Fibroblast of lung (primary cell): ENCODE data around the gene PWWP2B. TPM values are rescaled to one million over a fixed set of nuclear protein-coding genes. Genes with fewer than 3 reads are reported as not detected.

ENCODE experiments used
- DNase-seq, 2 donors: peaks; one replicate each; pipeline versions ENCODE4 v3.0.0 to v3.0.0-alpha.2; 2010; ENCODE audit warnings: low read depth in 2 of 2
- H2AFZ ChIP-seq: 2 replicates; pipeline ENCODE4 v1.5.1; 2012; ENCODE audit warnings: low read length, control low read depth, inconsistent platforms
- H3K27ac ChIP-seq: 2 replicates; pipeline ENCODE4 v1.5.1; 2011; ENCODE audit warnings: low read length, control low read depth; ENCODE audit not compliant: insufficient read depth
- H3K27me3 ChIP-seq: 2 replicates; pipeline ENCODE4 v1.5.1; 2011; ENCODE audit warnings: mild to moderate bottlenecking, low read length; ENCODE audit not compliant: control insufficient read depth, insufficient read depth
- H3K36me3 ChIP-seq: 2 replicates; pipeline ENCODE4 v1.5.1; 2011; ENCODE audit warnings: low read length; ENCODE audit not compliant: control insufficient read depth, insufficient read depth
- H3K4me1 ChIP-seq: 2 replicates; pipeline ENCODE4 v1.5.1; 2011; ENCODE audit warnings: low read length; ENCODE audit not compliant: control insufficient read depth, insufficient read depth; ENCODE audit errors: extremely low read depth
- H3K4me2 ChIP-seq: 2 replicates; pipeline ENCODE4 v1.5.1; 2011; ENCODE audit warnings: low read length, control low read depth; ENCODE audit not compliant: insufficient read depth; ENCODE audit errors: extremely low read depth
- H3K4me3 ChIP-seq, 4 experiments: fragments of 200-600 bp in 1 of 4; sonication (generic) in 1 of 4; replicated peaks in 1 of 4; 2 replicates each; pipeline ENCODE4 v1.5.1; 2011 to 2016; ENCODE audit warnings: low read length in 4 of 4, low read depth in 3 of 4, mild to moderate bottlenecking in 3 of 4, control low read depth in 2 of 4, inconsistent platforms in 1 of 4, mixed read lengths in 1 of 4; ENCODE audit not compliant: insufficient read depth in 1 of 4; ENCODE audit errors: control extremely low read depth in 1 of 4
- H3K79me2 ChIP-seq: 2 replicates; pipeline ENCODE4 v1.5.1; 2012; ENCODE audit warnings: mild to moderate bottlenecking, low read length, inconsistent platforms; ENCODE audit not compliant: control insufficient read depth, insufficient read depth
- H3K9ac ChIP-seq: 2 replicates; pipeline ENCODE4 v1.5.1; 2011; ENCODE audit warnings: mild to moderate bottlenecking, low read length, control low read depth; ENCODE audit not compliant: insufficient read depth
- H3K9me3 ChIP-seq: 2 replicates; pipeline ENCODE4 v1.5.1; 2012; ENCODE audit warnings: low read depth, low read length; ENCODE audit not compliant: control insufficient read depth, insufficient read depth
- H4K20me1 ChIP-seq: 2 replicates; pipeline ENCODE4 v1.5.1; 2011; ENCODE audit warnings: low read length; ENCODE audit not compliant: control insufficient read depth, insufficient read depth; ENCODE audit errors: extremely low read depth
- CTCF ChIP-seq, 2 donors: IDR thresholded peaks in 1 of 2; conservative IDR thresholded peaks in 1 of 2; 1 replicate in 1 of 2; 2 replicates in 1 of 2; pipeline ENCODE4 v1.5.1; 2011 to 2012; ENCODE audit warnings: low read length in 2 of 2, control low read depth in 1 of 2, inconsistent platforms in 1 of 2, low read depth in 1 of 2, mild to moderate bottlenecking in 1 of 2
- EZH2 ChIP-seq: IDR thresholded peaks from 2 replicates; pipeline ENCODE4 v1.5.1; 2012; ENCODE audit warnings: low read length, control low read depth, mild to moderate bottlenecking; ENCODE audit errors: missing control alignments
- polyA plus RNA-seq, 2 donors: library from polyadenylated mRNA; depleted of rRNA in 1 of 2; stranded (reverse) in 1 of 2; unstranded in 1 of 2; fragments of >200 nt; gene quantifications; 2 replicates each; pipeline ENCODE4 v1.2.1, GENCODE V29; 2011 to 2012; ENCODE audit warnings: missing spikeins in 1 of 2
- total RNA-seq: library from RNA; depleted of rRNA; stranded (reverse); fragments of >200 nt; gene quantifications from 2 replicates; pipeline ENCODE4 v1.2.1, GENCODE V29; 2014

Gene PWWP2B
- total and polyA plus RNA-seq, 2 donors (not counting 1 experiment from before 2014, with no cell fraction given) = 1.5 to 15.9 TPM

GRCh38 chr10:132455441-132455971, 58.5 kb downstream of the PWWP2B start:
- Histone ChIP-seq H2AFZ (no peak overlapping the region), H3K4me1 (no peaks in the 10 kb centered on the region), H3K9ac (no peak overlapping the region), H4K20me1 (no peaks in the 10 kb centered on the region), H3K4me3 (no peak overlapping the region), H3K79me2 (no peaks in the 10 kb centered on the region), H3K27me3 (no peaks in the 10 kb centered on the region), H3K9me3 (no peaks in the 10 kb centered on the region), H3K27ac (no peak overlapping the region), H3K36me3 (no peaks in the 10 kb centered on the region), H3K4me2 (no peak overlapping the region)
- DNase-seq = no peak
- no peak for TF ChIP-seq CTCF (conservative IDR thresholded peaks at IDR 0.05 in 1 of 2, IDR thresholded peaks at IDR 0.05 in 1 of 2; ENCODE audit: low read depth in 1 of 2, low read length in 2 of 2)
- no peak for TF ChIP-seq EZH2

- no peaks in the 10 kb centered on the region for H4K20me1 ChIP-seq
- H3K9ac ChIP-seq = no peak overlapping the region
- no peaks in the 10 kb centered on the region for H3K79me2 ChIP-seq
- no peak overlapping the region for H3K4me2 ChIP-seq
- no peaks in the 10 kb centered on the region for H3K9me3 ChIP-seq
- no peaks in the 10 kb centered on the region for H3K4me1 ChIP-seq
- H3K27ac ChIP-seq = no peak overlapping the region
- no peak for TF ChIP-seq CTCF (conservative IDR thresholded peaks at IDR 0.05 in 1 of 2, IDR thresholded peaks at IDR 0.05 in 1 of 2; ENCODE audit: low read depth in 1 of 2, low read length in 2 of 2)
- no peak for TF ChIP-seq EZH2
- H3K27me3 ChIP-seq = no peaks in the 10 kb centered on the region
- H2AFZ ChIP-seq = no peak overlapping the region
- no peaks in the 10 kb centered on the region for H3K36me3 ChIP-seq
- H3K4me3 ChIP-seq = no peak overlapping the region
- DNase-seq = no peak
These were observed 59.2 kb downstream of the PWWP2B start for GRCh38 chr10:132455986-132456847.

- Histone ChIP-seq H3K27me3 (no peaks in the 10 kb centered on the region), H3K9ac (no peak overlapping the region), H3K4me3 (no peak overlapping the region), H3K27ac (no peak overlapping the region), H3K4me1 (no peaks in the 10 kb centered on the region), H4K20me1 (no peaks in the 10 kb centered on the region), H2AFZ (no peak overlapping the region), H3K4me2 (no peak overlapping the region), H3K36me3 (no peaks in the 10 kb centered on the region), H3K9me3 (no peaks in the 10 kb centered on the region), H3K79me2 (no peaks in the 10 kb centered on the region)
- TF ChIP-seq EZH2 (no peak), CTCF (conservative IDR thresholded peaks at IDR 0.05 in 1 of 2, IDR thresholded peaks at IDR 0.05 in 1 of 2; ENCODE audit: low read depth in 1 of 2, low read length in 2 of 2) (no peak)
- no peak for DNase-seq
These were observed 59.9 kb downstream of the PWWP2B start for GRCh38 chr10:132456881-132457280.
